NCI-H146 treated with DMSO at 0.1 percent for 48 hours (cell line): ENCODE data around the gene KCNMA1.

Experiments
- DNase-seq: peaks from one replicate; lab custom pipeline; 2025; ENCODE audit not compliant: unreplicated experiment; lab: John Stamatoyannopoulos, UW

The KCNMA1 gene

DNA sequence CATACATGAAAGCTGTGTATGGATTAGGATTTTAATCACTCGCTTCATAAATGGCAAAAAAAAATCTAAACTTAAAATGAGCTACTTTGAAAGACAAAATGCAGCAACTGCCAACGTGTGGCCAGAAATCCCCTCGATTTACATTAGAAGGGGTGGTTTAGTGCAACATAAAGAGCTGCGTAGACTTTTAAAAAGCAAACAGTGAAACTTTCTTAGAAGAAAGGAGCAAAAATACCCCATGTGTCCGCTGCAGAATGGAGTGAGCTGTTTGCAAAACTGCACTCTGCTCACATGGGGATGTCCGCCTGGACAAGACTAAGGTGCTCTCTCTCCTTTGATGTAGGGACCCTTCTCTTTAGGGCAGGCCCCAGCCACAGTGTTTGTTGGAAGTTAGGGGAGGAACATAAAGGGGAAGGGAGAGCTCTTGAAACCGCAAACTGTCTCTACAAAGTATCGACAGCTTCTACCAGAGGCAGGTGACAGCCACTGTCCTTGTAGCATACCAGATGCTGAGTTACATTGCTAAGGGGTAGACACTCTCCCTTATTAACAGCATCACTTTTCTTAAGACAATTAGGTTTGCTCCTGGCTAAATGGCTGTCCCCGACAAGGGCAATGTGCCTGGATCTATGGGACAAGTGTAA is 528.1 kb downstream of the KCNMA1 start:
- no peak for DNase-seq

GRCh38 chr10:77106676-77107075 is 530.9 kb downstream of the KCNMA1 start:
- DNase-seq, result no peak

- DNase-seq, result no peak
Observed at GRCh38 chr10:77105761-77106221, 531.8 kb downstream of the KCNMA1 start.

GRCh38 chr10:77104459-77104980 is 533.1 kb downstream of the KCNMA1 start:
- no peak for DNase-seq

DNA sequence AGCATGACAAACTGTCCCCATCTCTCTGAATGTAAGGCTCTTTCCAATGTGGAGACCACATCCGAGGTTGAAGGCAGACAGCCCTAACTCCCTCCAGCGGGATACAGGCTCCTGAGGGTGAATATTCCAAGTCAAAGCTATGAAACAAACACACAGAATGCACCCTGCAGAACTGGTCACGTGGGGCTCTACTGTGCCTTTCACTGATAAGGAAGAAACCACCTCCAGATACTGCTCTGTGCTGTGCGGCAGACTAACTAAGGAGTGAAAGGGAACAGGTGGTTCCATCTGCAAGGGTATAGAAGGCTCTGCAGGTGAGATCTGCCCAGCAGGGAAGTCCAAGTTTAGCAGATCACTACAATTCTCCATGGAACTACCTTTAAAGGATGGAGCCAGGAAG is 534.4 kb downstream of the KCNMA1 start:
- no peak for DNase-seq

GRCh38 chr10:77101341-77101740 is 536.3 kb downstream of the KCNMA1 start:
- no peak for DNase-seq

DNA sequence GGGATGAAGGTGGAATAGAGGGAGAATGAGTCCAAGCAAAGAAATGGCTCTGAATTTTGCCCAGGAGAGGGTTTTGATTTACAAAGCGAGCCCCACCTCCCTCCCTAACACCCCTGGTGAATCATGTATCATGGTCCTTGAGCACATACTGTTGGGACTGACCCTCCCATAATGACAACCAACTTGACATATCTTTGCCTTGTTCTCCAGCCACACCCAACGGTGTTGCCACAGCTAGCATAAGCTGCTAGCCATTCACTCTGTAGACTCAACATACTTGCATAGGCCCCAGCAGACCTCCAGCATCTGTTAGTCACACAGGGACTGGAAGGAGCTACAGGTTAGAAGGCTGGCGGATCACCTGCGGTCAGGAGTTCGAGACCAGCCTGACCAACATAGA is 538.5 kb downstream of the KCNMA1 start:
- DNase-seq, result no peak

DNA sequence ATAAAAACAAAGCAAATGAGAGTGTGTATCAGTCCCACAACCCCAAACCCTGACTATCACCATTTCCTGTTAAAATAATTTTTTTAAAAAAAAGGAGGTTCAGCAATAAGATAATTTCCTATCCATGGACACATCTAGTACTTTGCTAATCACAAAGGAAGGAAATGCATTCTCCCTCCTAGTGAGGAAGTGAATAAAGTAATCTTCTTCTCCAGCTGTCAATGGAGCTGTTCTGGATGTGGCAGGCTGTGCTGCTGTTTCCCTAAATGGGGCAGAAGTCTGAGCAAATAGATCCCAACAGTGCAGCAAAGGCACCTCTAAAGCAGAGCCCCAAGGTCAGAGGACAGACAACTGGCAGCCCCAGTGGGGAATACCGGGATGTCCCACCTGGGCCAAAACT is 540.0 kb downstream of the KCNMA1 start:
- no peak for DNase-seq

GRCh38 chr10:77093126-77093525 is 544.5 kb downstream of the KCNMA1 start:
- no peak for DNase-seq

GRCh38 chr10:77091597-77092165 is 545.9 kb downstream of the KCNMA1 start:
- DNase-seq, result no peak

DNA sequence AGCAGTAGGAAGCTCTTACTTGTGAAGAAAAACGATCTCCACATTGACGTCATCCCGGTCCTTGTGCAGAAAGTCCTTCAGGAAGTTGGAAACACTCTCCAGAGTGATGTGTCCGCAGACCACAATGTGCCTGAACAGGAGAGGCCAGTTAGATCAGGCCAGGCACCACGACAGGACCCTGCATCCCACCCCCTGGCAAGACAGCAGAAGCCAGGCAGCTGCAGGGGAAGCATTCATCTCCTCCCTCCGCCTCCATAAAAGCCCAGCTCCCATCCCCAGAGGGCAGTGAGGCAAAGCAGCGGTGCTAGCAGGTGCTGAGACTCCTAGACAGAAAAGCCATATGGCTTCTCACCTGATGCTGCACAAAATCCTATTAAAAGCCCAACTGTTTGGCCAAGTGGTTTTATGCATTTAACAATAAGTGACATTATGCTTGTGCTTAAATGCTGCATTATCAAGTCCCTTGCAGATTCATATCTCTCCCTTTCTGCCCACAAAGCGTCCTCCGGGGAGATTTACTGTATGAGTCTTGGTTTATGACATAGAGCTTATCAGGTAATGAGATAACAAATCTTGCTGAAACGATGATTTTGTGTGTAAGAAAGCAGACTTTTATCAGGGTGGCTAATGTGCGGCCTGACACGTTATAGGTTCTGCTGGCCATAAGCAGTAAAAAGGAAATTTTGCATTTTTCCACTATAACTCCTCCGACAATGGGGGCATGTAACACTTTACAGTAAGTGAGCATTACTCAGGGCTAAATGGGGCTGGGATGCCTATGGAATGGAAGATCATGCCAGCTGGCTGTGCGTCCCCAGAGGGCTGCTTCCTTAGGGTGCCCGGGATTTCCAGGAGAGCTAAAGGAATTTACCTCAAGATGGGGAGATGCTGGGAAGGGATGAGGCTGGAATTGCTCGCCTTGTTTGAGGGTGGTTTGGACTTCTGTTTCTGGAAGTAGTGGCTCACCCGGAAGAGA is 546.9 kb downstream of the KCNMA1 start:
- peak; percentile 25 for DNase-seq

- DNase-seq, result no peak
Observed at GRCh38 chr10:77087366-77087765, 550.2 kb downstream of the KCNMA1 start.

- DNase-seq, result no peak
Observed at GRCh38 chr10:77086081-77086480, 551.5 kb downstream of the KCNMA1 start.

DNA sequence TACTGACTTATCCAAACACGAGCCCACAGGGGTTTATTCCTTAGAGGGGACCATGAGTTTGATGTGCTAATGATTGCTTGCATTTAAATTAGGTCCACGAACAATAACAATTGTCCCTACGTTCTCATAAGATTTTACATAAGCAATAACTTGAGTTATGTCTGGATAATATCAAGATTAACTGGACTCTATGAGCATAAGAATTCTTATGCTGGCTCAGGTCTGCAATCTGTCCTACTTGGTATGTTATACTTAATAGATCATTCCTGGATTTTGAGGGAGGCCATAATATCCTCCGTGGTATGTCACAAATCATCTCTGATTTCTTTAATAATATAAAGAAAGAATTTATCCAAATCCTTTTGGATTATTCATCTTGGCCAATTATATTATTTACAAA is 552.3 kb downstream of the KCNMA1 start:
- DNase-seq, result no peak

- DNase-seq, result no peak
Observed at GRCh38 chr10:77084431-77085144, 553.0 kb downstream of the KCNMA1 start.

DNA sequence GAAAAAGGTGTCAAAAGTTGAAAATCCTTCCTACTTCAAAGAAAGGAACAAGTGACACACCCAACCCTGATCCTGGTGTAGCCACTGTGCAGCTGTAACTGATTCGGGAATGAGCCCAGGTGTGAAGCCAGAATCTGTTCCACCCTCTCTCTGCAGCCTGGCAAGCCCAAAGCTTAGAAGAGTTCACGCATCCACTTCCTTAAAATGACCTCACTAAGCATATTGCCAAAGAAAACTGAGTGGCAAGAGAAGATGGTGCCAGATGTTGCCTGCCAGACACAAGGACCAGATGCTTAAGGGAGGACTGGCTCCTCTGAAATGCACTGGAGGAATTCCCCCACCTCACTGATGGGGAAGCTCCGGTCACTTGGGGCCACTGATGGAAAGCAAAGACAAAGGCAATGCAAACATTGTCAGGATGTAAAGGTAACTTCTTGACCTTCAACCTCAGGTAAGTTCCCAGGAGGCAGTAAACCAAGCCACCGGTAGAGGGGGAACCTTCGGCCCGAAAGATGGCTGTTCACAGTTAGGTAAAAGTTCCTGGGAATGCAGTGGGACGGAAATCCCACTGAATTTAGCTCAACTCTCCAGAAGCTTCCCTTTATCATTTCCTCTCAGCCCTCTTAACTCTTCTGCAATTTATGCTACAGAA is 554.9 kb downstream of the KCNMA1 start:
- no peak for DNase-seq

GRCh38 chr10:77081481-77081891 is 556.1 kb downstream of the KCNMA1 start:
- DNase-seq, result no peak

DNA sequence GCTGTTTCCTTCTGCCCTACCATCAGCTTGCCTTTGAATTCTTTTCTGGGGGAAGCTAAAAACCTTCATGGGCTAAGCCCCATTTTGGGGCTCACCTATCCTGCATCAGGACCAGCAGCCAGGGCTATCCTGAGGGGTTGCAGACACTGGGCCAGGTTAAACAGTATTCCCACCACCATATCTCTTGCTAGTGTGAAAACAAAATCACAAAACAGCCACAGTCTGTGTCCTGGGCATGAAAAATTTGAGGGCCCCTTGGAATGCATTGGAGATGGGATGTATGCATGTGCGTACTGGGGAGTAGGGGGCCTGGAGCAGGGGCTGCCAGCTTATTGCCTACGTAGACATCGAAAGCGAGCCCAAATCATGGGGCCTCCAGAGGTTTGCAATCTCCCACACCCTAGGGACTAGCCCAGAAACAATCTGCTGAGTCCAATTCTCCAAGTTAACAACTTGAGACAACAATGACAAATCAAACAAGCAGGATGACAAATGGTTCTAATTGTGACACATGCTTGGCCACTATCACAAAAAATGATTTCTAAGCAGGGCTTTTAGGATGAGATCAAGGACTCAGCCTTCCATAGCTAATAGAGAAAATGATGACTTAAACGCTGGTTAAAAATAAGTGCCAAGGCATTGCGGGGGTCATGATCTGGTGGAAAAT is 557.1 kb downstream of the KCNMA1 start:
- no peak for DNase-seq

GRCh38 chr10:77079592-77080300 is 557.9 kb downstream of the KCNMA1 start:
- DNase-seq, result no peak
